A673 (cell line): ENCODE results near the gene CARD19. TPM values are rescaled to one million over a fixed set of nuclear protein-coding genes. Genes with fewer than 3 reads are reported as not detected.

ENCODE experiments used
- BruUV-seq: library from RNA; stranded (reverse); fragments of 400-500 nt; replicated peaks from 2 replicates; lab custom pipeline; 2021; lab: Mats Ljungman, UMichigan
- CTCF ChIA-PET: fragments of 300-600 bp; sonication (Branson Sonifier 250); formaldehyde crosslinking; loops from one replicate; lab custom pipeline; 2022; ENCODE audit warnings: antibody characterized with exemption; lab: Charles Lee
- POLR2A ChIA-PET: fragments of 300-600 bp; sonication (Branson Sonifier 250); formaldehyde crosslinking; loops from one replicate; lab custom pipeline; 2022; ENCODE audit warnings: antibody characterized with exemption; ENCODE audit not compliant: low non-redundant PET; lab: Charles Lee
- DNase-seq: peaks from one replicate; pipeline ENCODE4 v3.0.0-alpha.2; 2015; ENCODE audit warnings: low spot score
- H3K27ac ChIP-seq: fragments of 200-600 bp; sonication (generic); 2 replicates; pipeline ENCODE4 v1.5.1; 2016; ENCODE audit warnings: mixed run types, low read depth, mild to moderate bottlenecking, mixed read lengths, antibody characterized with exemption, low read length; ENCODE audit not compliant: poor library complexity, severe bottlenecking
- H3K27me3 ChIP-seq: fragments of 200-600 bp; sonication (generic); replicated peaks from 2 replicates; pipeline ENCODE4 v1.6.1; 2017; ENCODE audit warnings: mixed run types, low read depth, mild to moderate bottlenecking, mixed read lengths, antibody characterized with exemption, low read length; ENCODE audit not compliant: insufficient read depth, poor library complexity
- H3K36me3 ChIP-seq: fragments of 200-600 bp; sonication (generic); 2 replicates; pipeline ENCODE4 v1.6.1; 2016; ENCODE audit warnings: mixed run types, mild to moderate bottlenecking, mixed read lengths, antibody characterized with exemption, low read length; ENCODE audit not compliant: insufficient read depth, poor library complexity, severe bottlenecking
- H3K4me1 ChIP-seq: fragments of 200-600 bp; sonication (generic); 2 replicates; pipeline ENCODE4 v1.6.1; 2017; ENCODE audit warnings: mixed run types, mild to moderate bottlenecking, mixed read lengths, antibody characterized with exemption, low read length; ENCODE audit not compliant: insufficient read depth, poor library complexity, severe bottlenecking
- H3K4me3 ChIP-seq: fragments of 200-600 bp; sonication (generic); 2 replicates; pipeline ENCODE4 v1.5.1; 2016; ENCODE audit warnings: low read depth, mixed run types, mild to moderate bottlenecking, mixed read lengths, low read length; ENCODE audit not compliant: poor library complexity, severe bottlenecking
- H3K9me3 ChIP-seq: fragments of 200-600 bp; sonication (generic); 2 replicates; pipeline ENCODE4 v1.6.1; 2016; ENCODE audit warnings: mixed run types, low read depth, mild to moderate bottlenecking, mixed read lengths, antibody characterized with exemption, low read length; ENCODE audit not compliant: poor library complexity, severe bottlenecking
- CTCF ChIP-seq: fragments of 300-800, 200-600 bp; sonication (generic); conservative IDR thresholded peaks from 2 replicates; pipeline ENCODE4 v1.5.1; 2017; ENCODE audit warnings: low read depth, mild to moderate bottlenecking, antibody characterized with exemption, low read length, moderate library complexity, mixed read lengths
- EZH2 ChIP-seq: fragments of 200-600 bp; sonication (generic); IDR thresholded peaks from 2 replicates; pipeline ENCODE4 v1.6.1; 2017; ENCODE audit warnings: borderline replicate concordance, low read depth, mild to moderate bottlenecking, mixed read lengths, antibody characterized with exemption, low read length; ENCODE audit not compliant: poor library complexity, severe bottlenecking
- intact Hi-C: fragments of 100-400 bp; cut with micrococcal nuclease; formaldehyde crosslinking; loops from one replicate; pipeline ENCODE4 v1.10.0; 2022; ENCODE audit not compliant: unreplicated experiment
- total RNA-seq: library from RNA; stranded (reverse); gene quantifications from 2 replicates; pipeline ENCODE4 v1.2.3, GENCODE V29; 2021

CARD19 gene
- total RNA-seq, 1 experiment from 2014 or later: 12.2 TPM

GRCh38 chr9:93066978-93067603 lies 28.9 kb upstream of the CARD19 start:
- no peak overlapping the region for H3K4me3 ChIP-seq
- intact Hi-C loops: no loop called here
- H3K9me3 ChIP-seq: no peaks in the 10 kb centered on the region
- CTCF ChIA-PET: no interaction called here
- no peaks in the 10 kb centered on the region for H3K36me3 ChIP-seq
- H3K4me1 ChIP-seq: peaks cover under 1% of the 10 kb centered on the region
- POLR2A ChIA-PET: no interaction called here
- no peak for DNase-seq
- no peak overlapping the region for H3K27ac ChIP-seq
- no TSS peak for BruUV-seq
- no peak for TF ChIP-seq CTCF
- H3K27me3 ChIP-seq: no peaks in the 10 kb centered on the region

GRCh38 chr9:93068956-93069355 lies 27.1 kb upstream of the CARD19 start:
- Histone ChIP-seq H3K36me3 (no peaks in the 10 kb centered on the region), H3K9me3 (no peaks in the 10 kb centered on the region), H3K4me3 (no peak overlapping the region), H3K27ac (no peak overlapping the region), H3K27me3 (no peaks in the 10 kb centered on the region), H3K4me1 (peaks cover 7% of the 10 kb centered on the region)
- no peak for DNase-seq
- TF ChIP-seq CTCF (no peak), EZH2 (no peak)
- intact Hi-C loops: no loop called here
- POLR2A ChIA-PET: no interaction called here
- BruUV-seq: no TSS peak
- CTCF ChIA-PET: no interaction called here

GRCh38 chr9:93071464-93071863 lies 24.6 kb upstream of the CARD19 start:
- POLR2A ChIA-PET: no interaction called here
- intact Hi-C loops: no loop called here
- peaks cover 7% of the 10 kb centered on the region for H3K4me1 ChIP-seq

More at GRCh38 chr9:93071464-93071863, 24.6 kb upstream of the CARD19 start:
- no peak overlapping the region for H3K4me3 ChIP-seq
- CTCF ChIA-PET: no interaction called here
- no peaks in the 10 kb centered on the region for H3K36me3 ChIP-seq
- no peak overlapping the region for H3K27ac ChIP-seq
- DNase-seq: peak; percentile 59
- H3K9me3 ChIP-seq: no peaks in the 10 kb centered on the region
- TF ChIP-seq EZH2 (no peak), CTCF (no peak)
- H3K27me3 ChIP-seq: no peaks in the 10 kb centered on the region
- no TSS peak for BruUV-seq
